SH-SY5Y (cell line): ENCODE data around the gene CFB.

ENCODE experiments used
- GATA2 ChIP-seq: IDR thresholded peaks from 2 replicates; pipeline ENCODE4 v1.6.1; 2011; ENCODE audit warnings: mild to moderate bottlenecking, low read depth, low read length
- GATA3 ChIP-seq: IDR thresholded peaks from 2 replicates; pipeline ENCODE4 v1.6.1; 2011; ENCODE audit warnings: low read depth, mild to moderate bottlenecking, low read length, moderate library complexity

DNA sequence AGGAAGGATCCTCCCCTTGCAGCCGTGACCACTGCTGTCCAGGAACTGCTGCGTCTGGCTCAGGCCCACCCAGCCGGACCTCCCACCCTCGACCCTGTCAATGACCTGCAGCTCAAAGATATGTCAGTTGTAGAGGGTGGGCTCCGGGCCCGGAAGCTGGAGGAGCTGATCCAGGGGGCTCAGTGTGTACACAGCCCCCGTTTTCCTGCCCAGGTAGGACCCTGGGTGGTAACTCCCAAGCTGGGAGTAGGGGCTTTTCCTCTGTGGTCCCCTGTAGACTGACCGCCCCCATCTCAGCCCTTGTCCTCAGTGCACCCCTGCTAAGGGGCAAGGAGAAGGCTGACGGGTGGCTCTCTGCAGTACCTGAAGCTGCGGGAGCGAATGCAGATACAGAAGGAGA is 22.4 kb downstream of the CFB start:
- no peak for TF ChIP-seq GATA3
- TF ChIP-seq GATA2, result no peak
